Smooth muscle cell of the brain vasculature (primary cell): Measurements from ENCODE around the gene HHAT.

Experiments
- DNase-seq: peaks from one replicate; pipeline ENCODE4 v3.0.0-alpha.2; 2012; ENCODE audit warnings: low read depth, low spot score

HHAT gene

GRCh38 chr1:210328746-210329503 is at the start of gene HHAT:
HHAT (plus strand) TSS chr1:210328902; CDS start chr1:210348976, 20,074 bp downstream.
- DNase-seq: no peak

GRCh38 chr1:210280221-210280620 is 48.5 kb upstream of the HHAT start:
- no peak for DNase-seq

GRCh38 chr1:210288116-210288515 is 40.6 kb upstream of the HHAT start:
- DNase-seq: no peak

- DNase-seq: no peak
Observed at GRCh38 chr1:210289248-210289647, 39.5 kb upstream of the HHAT start.

- DNase-seq: no peak
Observed at GRCh38 chr1:210291081-210291764, 37.5 kb upstream of the HHAT start.

GRCh38 chr1:210291786-210292230 is 36.9 kb upstream of the HHAT start:
- no peak for DNase-seq

GRCh38 chr1:210292231-210292871 is 36.4 kb upstream of the HHAT start:
- DNase-seq: no peak

- no peak for DNase-seq
Observed at GRCh38 chr1:210293171-210293607, 35.5 kb upstream of the HHAT start.

GRCh38 chr1:210294999-210295745 is 33.5 kb upstream of the HHAT start:
- DNase-seq: no peak

GRCh38 chr1:210296682-210297081 is 32.0 kb upstream of the HHAT start:
- no peak for DNase-seq

GRCh38 chr1:210298296-210298695 is 30.4 kb upstream of the HHAT start:
- DNase-seq: no peak

GRCh38 chr1:210298936-210299335 is 29.8 kb upstream of the HHAT start:
- DNase-seq: no peak

- no peak for DNase-seq
Observed at GRCh38 chr1:210299501-210299900, 29.2 kb upstream of the HHAT start.

GRCh38 chr1:210300923-210301614 is 27.6 kb upstream of the HHAT start:
- no peak for DNase-seq

GRCh38 chr1:210301615-210302000 is 27.1 kb upstream of the HHAT start:
- DNase-seq: no peak

- DNase-seq: no peak
Observed at GRCh38 chr1:210302501-210302900, 26.2 kb upstream of the HHAT start.

GRCh38 chr1:210303391-210303790 is 25.3 kb upstream of the HHAT start:
- DNase-seq: no peak

GRCh38 chr1:210310562-210311153 is 18.0 kb upstream of the HHAT start:
- no peak for DNase-seq

- no peak for DNase-seq
Observed at GRCh38 chr1:210311726-210312493, 16.8 kb upstream of the HHAT start.

GRCh38 chr1:210313046-210313595 is 15.6 kb upstream of the HHAT start:
- DNase-seq: no peak
